Parietal lobe (tissue), 2 donors: ENCODE results near the gene DMAC2L. TPM values are rescaled to one million over a fixed set of nuclear protein-coding genes. Genes with fewer than 3 reads are reported as not detected.

ENCODE experiments used
- small RNA-seq: library from RNA; depleted of rRNA; stranded (forward); fragments of <200 nt; gene quantifications from one replicate; pipeline ENCODE3, GENCODE V24; 2014; ENCODE audit warnings: low replicate concordance
- total RNA-seq: library from RNA; depleted of rRNA; stranded (reverse); fragments of >200 nt; gene quantifications from one replicate; pipeline ENCODE4 v1.2.3, GENCODE V29; 2014

Gene DMAC2L, protein sequence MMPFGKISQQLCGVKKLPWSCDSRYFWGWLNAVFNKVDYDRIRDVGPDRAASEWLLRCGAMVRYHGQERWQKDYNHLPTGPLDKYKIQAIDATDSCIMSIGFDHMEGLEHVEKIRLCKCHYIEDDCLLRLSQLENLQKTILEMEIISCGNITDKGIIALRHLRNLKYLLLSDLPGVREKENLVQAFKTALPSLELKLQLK
- 17.2 TPM for total RNA-seq

DNA sequence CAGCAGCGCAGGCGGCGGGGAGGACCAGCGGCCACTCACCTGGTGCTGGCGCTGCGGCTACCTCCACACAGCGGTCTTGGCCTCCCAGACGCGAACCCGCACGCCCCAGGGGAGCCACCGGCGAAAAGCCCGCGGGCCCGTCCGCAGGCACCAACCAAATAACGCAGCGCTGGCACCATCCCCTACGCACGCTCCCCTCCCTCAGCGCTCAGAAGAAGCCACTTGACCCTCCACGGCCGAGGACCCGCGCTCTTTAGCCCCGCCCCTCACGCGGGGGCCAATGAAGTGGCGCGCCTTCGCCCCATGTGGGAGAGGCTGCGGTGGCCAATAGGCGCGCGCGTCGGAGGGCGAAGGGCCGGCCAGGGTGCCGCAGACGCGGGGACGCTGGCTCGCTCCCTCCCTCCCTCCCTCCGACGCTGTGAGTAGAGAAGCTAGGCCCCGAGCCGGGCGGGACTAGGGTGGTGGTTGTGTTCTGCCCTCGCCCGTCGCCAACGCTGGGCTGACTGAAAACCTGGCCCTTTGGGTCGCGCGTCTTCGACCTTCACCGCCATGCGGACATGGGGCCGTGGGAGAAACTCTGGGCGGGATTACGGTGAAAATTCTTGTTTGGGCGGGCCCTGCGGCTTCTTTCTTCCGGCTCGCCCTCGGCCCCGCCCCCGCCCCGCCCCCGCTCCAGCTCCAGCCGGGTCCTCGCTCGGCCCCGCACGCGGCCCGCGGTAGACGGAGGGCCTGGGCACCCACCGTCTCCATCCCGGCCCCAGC lies at the start of gene DMAC2L, which contains the start of gene L2HGDH:
DMAC2L (plus strand) TSS at position 353 of the 762 bp plus-strand sequence. CDS start 9,164 bp downstream, outside the sequence.
L2HGDH (minus strand) TSS at position 258 of the 762 bp plus-strand sequence; CDS start at position 179, 79 bp downstream.

Small RNA genes within 50 kb of the gene (small RNA-seq; reads per million reads assigned to genes)
- gene MIR4504 = not detected

Other genes with a start within 250 kb of the DMAC2L start
- gene VCPKMT, start 195.8 kb upstream of the DMAC2L start, total RNA-seq = 12.2 TPM
- gene SOS2, start 80.7 kb upstream of the DMAC2L start, total RNA-seq = 89.2 TPM
- 19.1 TPM for gene L2HGDH, start 95 bp upstream of the DMAC2L start, total RNA-seq
- 15.0 TPM for gene CDKL1, start 84.6 kb downstream of the DMAC2L start, total RNA-seq
- 173 TPM for gene MAP4K5, start 220.2 kb downstream of the DMAC2L start, total RNA-seq
- gene ATL1, start 247.8 kb downstream of the DMAC2L start, total RNA-seq = 85.1 TPM